GM21367 (cell line): Measurements from ENCODE around the gene CFAP91.

Experiments
- ATAC-seq: cut with Tn5 transposase; IDR thresholded peaks from one replicate; pipeline ENCODE4 v1.9.1; 2021; ENCODE audit not compliant: unreplicated experiment

The CFAP91 gene

GRCh38 chr3:119738741-119739140 lies 35.9 kb downstream of the CFAP91 start:
- ATAC-seq, result no peak

DNA sequence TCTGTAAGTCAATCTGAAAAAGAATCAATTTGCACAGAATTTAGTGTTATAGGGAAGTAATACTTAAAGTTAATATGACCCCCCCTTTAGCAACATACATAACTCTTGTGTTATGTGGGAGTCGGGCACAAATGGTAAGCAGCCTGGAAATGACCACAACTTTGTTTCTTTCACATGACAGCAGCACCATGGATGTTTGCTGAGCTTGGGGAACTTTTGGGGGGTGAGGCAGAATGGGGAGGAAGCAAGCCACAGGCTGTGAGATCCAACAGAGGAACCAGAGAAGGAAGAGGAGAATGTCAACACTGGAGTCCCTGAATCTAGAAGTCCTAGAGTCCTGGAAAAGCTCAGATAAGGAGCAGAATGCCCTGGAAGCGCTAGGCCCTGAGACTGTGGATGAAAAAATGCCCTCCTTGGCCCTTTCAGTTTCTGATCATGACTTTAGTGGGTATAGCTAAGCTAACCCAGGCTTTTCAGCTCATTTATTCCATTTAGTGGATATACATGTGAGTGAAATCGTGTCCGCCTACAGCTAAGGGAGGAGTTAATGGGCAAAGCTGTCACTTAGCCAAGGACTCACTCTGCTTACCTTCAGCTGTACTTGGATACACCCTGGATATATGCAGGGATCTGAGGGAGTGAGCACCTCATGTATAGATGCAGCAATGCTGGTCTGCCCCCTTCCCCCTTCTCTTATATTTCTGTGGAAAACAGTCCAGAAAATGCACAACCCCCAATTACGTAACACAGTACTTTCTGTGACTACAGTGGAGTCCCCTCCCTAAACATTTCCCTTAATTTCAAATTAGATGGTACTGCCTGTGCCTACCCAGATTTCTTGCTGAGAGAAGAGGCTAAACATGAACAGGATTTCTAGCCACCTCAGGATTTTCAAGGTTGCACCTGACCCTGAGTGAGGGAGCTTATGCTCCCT lies 39.1 kb downstream of the CFAP91 start:
- no peak for ATAC-seq

- no peak for ATAC-seq
Measured at GRCh38 chr3:119743921-119744320, 41.1 kb downstream of the CFAP91 start.

- ATAC-seq, result no peak
Measured at GRCh38 chr3:119745942-119746341, 43.1 kb downstream of the CFAP91 start.

DNA sequence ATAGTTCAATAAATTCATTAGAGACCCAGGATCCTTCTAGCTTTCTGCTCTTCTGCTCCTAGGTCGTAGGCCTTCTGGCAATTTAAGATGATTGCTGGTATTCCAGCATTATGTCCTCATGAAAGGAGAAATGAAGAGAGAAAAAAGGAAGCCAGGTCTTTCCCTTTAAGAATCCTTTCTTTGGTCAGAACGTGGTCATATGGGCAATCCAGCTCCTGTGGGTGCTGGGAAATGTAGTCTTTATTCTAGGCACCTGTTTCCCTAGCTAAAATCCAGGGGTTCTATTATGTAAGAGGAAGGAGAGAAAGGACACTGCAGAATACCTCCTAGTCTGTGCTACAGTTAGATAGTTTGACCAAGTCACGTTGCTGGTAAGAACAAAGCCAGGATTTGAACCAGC lies 43.6 kb downstream of the CFAP91 start:
- no peak for ATAC-seq

- ATAC-seq, result no peak
Measured at GRCh38 chr3:119747357-119747756, 44.5 kb downstream of the CFAP91 start.

GRCh38 chr3:119748991-119749390 lies 46.2 kb downstream of the CFAP91 start:
- ATAC-seq, result no peak

GRCh38 chr3:119751423-119751822 lies 48.6 kb downstream of the CFAP91 start:
- ATAC-seq, result no peak
